Endothelial cell (in vitro differentiated cells): Measurements from ENCODE around the gene NEMF. TPM values are rescaled to one million over a fixed set of nuclear protein-coding genes. Genes with fewer than 3 reads are reported as not detected.
A peak's percentile ranks its signal among the peaks of the same experiment; 100 is the strongest.
"Not testable (repeated sequence)": the region's sequence is repeated elsewhere in the genome, so short reads cannot be mapped to it uniquely, and the experiment has no call there.

Experiments used
- DNase-seq: peaks from one replicate; pipeline ENCODE4 v3.0.0; 2021; ENCODE audit warnings: low spot score
- H3K27ac Mint-ChIP-seq: one replicate; pipeline ENCODE4 v1.8.0; 2021; ENCODE audit warnings: mixed read lengths, inconsistent platforms; ENCODE audit not compliant: unreplicated experiment
- H3K27me3 Mint-ChIP-seq: one replicate; pipeline ENCODE4 v1.8.0; 2021; ENCODE audit warnings: mild to moderate bottlenecking, moderate library complexity, mixed read lengths, inconsistent platforms; ENCODE audit not compliant: unreplicated experiment
- H3K36me3 Mint-ChIP-seq: one replicate; pipeline ENCODE4 v1.8.0; 2021; ENCODE audit warnings: mild to moderate bottlenecking, low read depth, mixed read lengths, inconsistent platforms; ENCODE audit not compliant: unreplicated experiment
- H3K4me1 Mint-ChIP-seq: one replicate; pipeline ENCODE4 v1.8.0; 2021; ENCODE audit warnings: mild to moderate bottlenecking, mixed read lengths, inconsistent platforms; ENCODE audit not compliant: unreplicated experiment
- H3K4me3 Mint-ChIP-seq: one replicate; pipeline ENCODE4 v1.8.0; 2021; ENCODE audit warnings: mild to moderate bottlenecking, mixed read lengths, inconsistent platforms; ENCODE audit not compliant: unreplicated experiment
- H3K9me3 Mint-ChIP-seq: one replicate; pipeline ENCODE4 v1.8.0; 2021; ENCODE audit warnings: mixed read lengths, inconsistent platforms; ENCODE audit not compliant: unreplicated experiment
- total RNA-seq: library from RNA; stranded (reverse); fragmentation: NEBNext Ultra II Directional; extraction: Animal tissue kit (Norgen Biotek cat#: 25700); gene quantifications from one replicate; pipeline ENCODE4 v1.2.1, GENCODE V29; 2021; ENCODE audit not compliant: unreplicated experiment
- TF ChIP-seq, protein P1 (sequence below): fragments of 200-600 bp; sonication (generic); IDR thresholded peaks from one replicate; pipeline ENCODE4 v1.5.0; 2021; ENCODE audit warnings: antibody characterized with exemption; ENCODE audit not compliant: unreplicated experiment

The NEMF gene
- total RNA-seq, 1 donor from 2014 or later = 55.5 TPM

DNA sequence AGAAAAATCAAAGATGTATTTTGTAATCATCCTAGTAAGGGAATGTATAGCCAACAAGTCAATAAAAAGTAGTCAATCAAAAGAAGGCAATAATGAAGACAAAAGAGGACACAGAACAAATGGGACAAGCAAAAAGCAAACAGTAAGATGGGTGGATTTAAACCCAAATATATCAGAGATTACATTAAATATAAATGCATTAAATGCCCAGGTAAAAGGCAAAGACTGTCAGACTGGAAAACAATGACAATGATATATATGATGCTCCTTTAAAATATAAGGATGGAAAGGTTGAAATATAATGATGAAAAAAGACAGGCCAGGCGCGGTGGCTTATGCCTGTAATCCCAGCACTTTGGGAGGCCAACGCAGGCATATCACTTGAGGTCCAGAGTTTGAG, 35.7 kb downstream of the NEMF start:
- no peak for DNase-seq
- Mint-ChIP-seq H3K27ac (no peak overlapping the region), H3K36me3 (peaks cover 57% of the 10 kb centered on the region), H3K4me3 (no peak overlapping the region), H3K27me3 (no peaks in the 10 kb centered on the region), H3K9me3 (no peaks in the 10 kb centered on the region), H3K4me1 (peaks cover 3% of the 10 kb centered on the region)
- TF ChIP-seq, protein P1, sequence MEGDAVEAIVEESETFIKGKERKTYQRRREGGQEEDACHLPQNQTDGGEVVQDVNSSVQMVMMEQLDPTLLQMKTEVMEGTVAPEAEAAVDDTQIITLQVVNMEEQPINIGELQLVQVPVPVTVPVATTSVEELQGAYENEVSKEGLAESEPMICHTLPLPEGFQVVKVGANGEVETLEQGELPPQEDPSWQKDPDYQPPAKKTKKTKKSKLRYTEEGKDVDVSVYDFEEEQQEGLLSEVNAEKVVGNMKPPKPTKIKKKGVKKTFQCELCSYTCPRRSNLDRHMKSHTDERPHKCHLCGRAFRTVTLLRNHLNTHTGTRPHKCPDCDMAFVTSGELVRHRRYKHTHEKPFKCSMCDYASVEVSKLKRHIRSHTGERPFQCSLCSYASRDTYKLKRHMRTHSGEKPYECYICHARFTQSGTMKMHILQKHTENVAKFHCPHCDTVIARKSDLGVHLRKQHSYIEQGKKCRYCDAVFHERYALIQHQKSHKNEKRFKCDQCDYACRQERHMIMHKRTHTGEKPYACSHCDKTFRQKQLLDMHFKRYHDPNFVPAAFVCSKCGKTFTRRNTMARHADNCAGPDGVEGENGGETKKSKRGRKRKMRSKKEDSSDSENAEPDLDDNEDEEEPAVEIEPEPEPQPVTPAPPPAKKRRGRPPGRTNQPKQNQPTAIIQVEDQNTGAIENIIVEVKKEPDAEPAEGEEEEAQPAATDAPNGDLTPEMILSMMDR = no peak

DNA sequence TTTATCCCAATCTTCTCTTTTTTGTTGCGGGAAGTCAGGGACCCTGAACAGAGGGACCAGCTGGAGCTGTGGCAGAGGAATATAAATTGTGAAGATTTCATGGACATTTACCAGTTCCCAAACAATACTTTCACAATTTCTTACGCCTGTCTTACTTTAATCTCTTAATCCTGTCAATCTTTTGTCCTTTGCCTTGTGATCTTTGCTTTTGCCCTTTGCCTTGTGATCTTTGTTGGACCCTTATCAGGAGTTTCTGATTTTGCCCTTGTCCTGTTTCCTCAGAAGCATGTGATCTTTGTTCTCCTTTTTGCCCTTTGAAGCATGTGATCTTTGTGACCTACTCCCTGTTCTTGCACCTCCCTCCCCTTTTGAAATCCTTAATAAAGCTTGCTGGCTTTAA, 36.5 kb downstream of the NEMF start:
- H3K27ac Mint-ChIP-seq = not testable (repeated sequence)
- H3K36me3 Mint-ChIP-seq = peaks cover 58% of the 10 kb centered on the region

DNA sequence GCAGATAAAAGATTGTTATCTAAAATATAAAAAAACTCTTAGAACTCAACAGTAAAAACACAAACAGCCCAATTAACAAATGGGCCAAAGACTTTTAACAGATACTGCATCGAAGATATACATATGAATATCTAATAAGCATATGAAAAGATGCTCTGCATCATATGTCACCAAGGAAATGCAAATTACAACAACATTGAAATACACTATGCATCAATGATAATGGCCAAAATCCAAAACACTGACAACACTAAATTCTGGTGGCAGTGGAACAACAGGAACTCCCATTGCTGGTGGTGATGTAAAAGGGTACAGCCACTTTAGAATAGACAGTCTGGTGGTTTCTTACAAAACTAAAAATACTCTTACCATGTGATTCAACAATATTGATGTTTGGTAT, 43.8 kb downstream of the NEMF start:
- peaks cover 29% of the 10 kb centered on the region for H3K36me3 Mint-ChIP-seq
- TF ChIP-seq, protein P1 = no peak
- no peaks in the 10 kb centered on the region for H3K4me1 Mint-ChIP-seq
- H3K27ac Mint-ChIP-seq = no peak overlapping the region
- no peaks in the 10 kb centered on the region for H3K9me3 Mint-ChIP-seq
- H3K4me3 Mint-ChIP-seq = no peak overlapping the region
- H3K27me3 Mint-ChIP-seq = no peaks in the 10 kb centered on the region
- no peak for DNase-seq

More for the DNA sequence above, 36.5 kb downstream of the NEMF start:
- not testable (repeated sequence) for H3K4me1 Mint-ChIP-seq, H3K9me3 Mint-ChIP-seq, H3K27me3 Mint-ChIP-seq, H3K4me3 Mint-ChIP-seq, DNase-seq

DNA sequence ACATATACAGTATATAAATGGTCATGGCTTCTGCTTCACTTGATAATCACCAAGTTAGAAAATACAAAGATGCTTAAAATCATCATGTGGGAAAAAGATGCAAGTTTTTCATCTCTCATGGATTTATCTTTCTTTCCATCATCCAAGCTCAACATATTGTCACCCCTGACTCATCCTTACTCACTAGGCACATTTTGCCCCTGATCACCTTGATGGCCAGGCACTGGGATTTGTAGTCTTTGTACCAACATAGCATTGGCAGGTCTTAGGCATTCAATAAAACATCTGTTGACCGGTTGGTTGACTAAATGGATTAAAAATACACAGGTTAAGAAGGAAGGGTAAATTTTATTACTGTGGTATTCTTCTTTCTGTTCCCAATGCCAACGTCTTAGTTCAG, 56.6 kb downstream of the NEMF start:
- Mint-ChIP-seq H3K27ac (no peak overlapping the region), H3K4me3 (no peak overlapping the region), H3K27me3 (peaks cover 3% of the 10 kb centered on the region), H3K9me3 (no peaks in the 10 kb centered on the region), H3K4me1 (no peaks in the 10 kb centered on the region), H3K36me3 (peaks cover 35% of the 10 kb centered on the region)
- TF ChIP-seq, protein P1 = no peak
- DNase-seq = no peak

DNA sequence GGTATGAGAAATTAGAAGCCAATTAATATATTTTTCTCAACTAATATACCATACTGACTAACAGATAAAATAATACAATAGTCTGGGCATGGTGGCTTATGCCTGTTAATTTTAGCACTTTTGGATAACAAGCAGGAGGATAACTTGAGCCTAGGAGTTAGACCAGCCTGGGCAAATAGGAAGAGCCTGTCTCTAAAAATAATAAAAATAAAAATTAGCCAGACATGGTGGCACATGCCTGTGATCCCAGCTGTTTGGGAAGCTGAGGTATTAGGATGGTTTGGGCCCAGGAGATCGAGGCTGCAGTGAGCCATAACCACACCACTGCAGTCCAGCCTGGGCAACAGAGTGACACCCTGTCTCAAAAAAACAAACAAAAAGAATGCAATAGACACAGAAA, 60.0 kb downstream of the NEMF start:
- H3K36me3 Mint-ChIP-seq = peaks cover 45% of the 10 kb centered on the region
- no peak for DNase-seq
- TF ChIP-seq, protein P1 = no peak

DNA sequence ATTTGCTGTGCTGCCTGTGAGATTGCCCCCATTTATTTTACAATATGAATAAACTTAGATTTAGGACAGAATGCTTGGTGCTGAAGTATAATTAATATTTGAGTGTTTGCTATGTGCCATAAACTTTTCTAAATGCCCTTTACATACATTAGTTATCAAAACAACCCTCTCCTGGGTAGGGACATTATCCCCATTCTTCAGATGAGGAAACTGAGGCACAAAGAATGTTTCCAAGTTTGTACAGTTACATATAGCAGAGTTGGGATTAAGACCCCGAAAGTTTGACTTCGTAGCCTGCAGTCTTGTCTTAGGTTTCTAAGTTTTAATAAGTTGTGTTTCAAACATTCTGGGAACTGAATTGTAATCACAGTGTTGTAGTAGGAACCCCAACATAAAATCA, 66.3 kb downstream of the NEMF start:
- H3K4me3 Mint-ChIP-seq = peak overlapping the region; percentile 31
- H3K4me1 Mint-ChIP-seq = no peaks in the 10 kb centered on the region
- H3K27ac Mint-ChIP-seq = no peak overlapping the region
- H3K36me3 Mint-ChIP-seq = peaks cover 35% of the 10 kb centered on the region
- no peak for DNase-seq
- no peaks in the 10 kb centered on the region for H3K27me3 Mint-ChIP-seq
- TF ChIP-seq, protein P1 = no peak
- no peaks in the 10 kb centered on the region for H3K9me3 Mint-ChIP-seq

More for the DNA sequence above, 60.0 kb downstream of the NEMF start:
- Mint-ChIP-seq H3K9me3 (no peaks in the 10 kb centered on the region), H3K4me1 (no peaks in the 10 kb centered on the region), H3K27ac (no peak overlapping the region), H3K4me3 (no peak overlapping the region), H3K27me3 (peaks cover 1% of the 10 kb centered on the region)
